HepG2 (cell line): Measurements from ENCODE around the gene PDZD2. TPM values are rescaled to one million over a fixed set of nuclear protein-coding genes. Genes with fewer than 3 reads are reported as not detected.

Experiments
- ATAC-seq: fragments of 200-7000 bp; cut with Tn5 transposase; 3 replicates; pipeline ENCODE4 v1.9.1; 2020; ENCODE audit warnings: mild to moderate bottlenecking, moderate library complexity
- BruUV-seq: library from RNA; stranded (reverse); fragments of 400-500 nt; replicated peaks from 2 replicates; lab custom pipeline; 2021; lab: Mats Ljungman, UMichigan
- CTCF ChIA-PET: fragments of 300-600 bp; formaldehyde crosslinking; extraction: SDS; loops from one replicate; lab custom pipeline; 2021; ENCODE audit warnings: low total read pairs, inconsistent platforms, low intra/inter-chr PET ratio; lab: Yijun Ruan, JAX
- POLR2A ChIA-PET: fragments of 350-600 bp; sonication (Branson Sonifier 250); formaldehyde crosslinking; loops from one replicate; lab custom pipeline; 2020; ENCODE audit warnings: antibody characterized with exemption, inconsistent platforms; lab: Yijun Ruan, JAX
- DNase-seq: peaks from one replicate; pipeline ENCODE4 v3.0.0-alpha.2; 2015; ENCODE audit warnings: low spot score
- FAIRE-seq: peaks from 3 replicates; lab custom pipeline; 2011; peaks lifted over from hg19 to GRCh38; lab: Jason Lieb, UNC
- H2AFZ ChIP-seq: one replicate; pipeline ENCODE4 v1.6.1; 2011; ENCODE audit warnings: low read length, inconsistent platforms
- H3K27ac ChIP-seq: fragments of 300-600 bp; 3 replicates; pipeline ENCODE4 v1.8.0; 2011; ENCODE audit warnings: mixed run types, mild to moderate bottlenecking, mixed read lengths, low read length, inconsistent platforms; ENCODE audit not compliant: insufficient read depth; ENCODE audit errors: extremely low read length
- H3K27me3 ChIP-seq, 2 experiments: fragments of 200-600 bp in 1 of 2; 2 replicates in 1 of 2; 3 replicates in 1 of 2; pipeline versions ENCODE4 v1.6.0 to v1.8.0; 2011; ENCODE audit warnings: low read length in 2 of 2, mild to moderate bottlenecking in 2 of 2, moderate library complexity in 2 of 2, inconsistent platforms in 1 of 2; ENCODE audit not compliant: insufficient read depth in 2 of 2, control insufficient read depth in 1 of 2
- H3K36me3 ChIP-seq, 2 experiments: fragments of 200-600 bp in 1 of 2; replicated peaks in 1 of 2; 2 replicates in 1 of 2; 3 replicates in 1 of 2; pipeline versions ENCODE4 v1.5.1 to v1.8.0; 2011; ENCODE audit warnings: low read length in 2 of 2, inconsistent platforms in 1 of 2; ENCODE audit not compliant: insufficient read depth in 2 of 2, control insufficient read depth in 1 of 2
- H3K4me1 ChIP-seq: 2 replicates; pipeline ENCODE4 v1.5.1; 2012; ENCODE audit warnings: low read length, inconsistent platforms; ENCODE audit not compliant: insufficient read depth
- H3K4me2 ChIP-seq: 2 replicates; pipeline ENCODE4 v1.6.0; 2011; ENCODE audit warnings: low read depth, low read length, inconsistent platforms
- H3K4me3 ChIP-seq, 3 experiments: fragments of 200-600 bp in 1 of 3; sonication (generic), shearing (Covaris generic) in 1 of 3; replicated peaks in 1 of 3; 2 replicates each; pipeline ENCODE4 v1.5.1; 2011 to 2016; ENCODE audit warnings: low read length in 3 of 3, inconsistent platforms in 2 of 3, low read depth in 2 of 3, mild to moderate bottlenecking in 2 of 3, control low read depth in 1 of 3, mixed read lengths in 1 of 3; ENCODE audit not compliant: insufficient read depth in 1 of 3
- H3K79me2 ChIP-seq: one replicate; pipeline ENCODE4 v1.6.1; 2011; ENCODE audit warnings: low read length, inconsistent platforms; ENCODE audit not compliant: insufficient read depth
- H3K9ac ChIP-seq: 2 replicates; pipeline ENCODE4 v1.6.0; 2011; ENCODE audit warnings: mild to moderate bottlenecking, low read depth, low read length, inconsistent platforms; ENCODE audit not compliant: insufficient read depth
- H3K9me3 ChIP-seq: 2 replicates; pipeline ENCODE4 v1.5.1; 2012; ENCODE audit warnings: mild to moderate bottlenecking, low read length
- H4K20me1 ChIP-seq: 2 replicates; pipeline ENCODE4 v1.6.0; 2011; ENCODE audit warnings: inconsistent platforms, mild to moderate bottlenecking, low read length, moderate library complexity; ENCODE audit not compliant: insufficient read depth
- ATAD3A ChIP-seq: sonication (generic); formaldehyde crosslinking; IDR thresholded peaks from 2 replicates; pipeline ENCODE4 v1.4.0; 2020; ENCODE audit warnings: missing genetic modification reagents
- CREB1 ChIP-seq, 2 experiments: fragments of 450-650 bp in 1 of 2; IDR thresholded peaks; 2 replicates each; pipeline ENCODE4 v1.6.1; 2016 to 2017; ENCODE audit warnings: control low read depth in 1 of 2, mild to moderate bottlenecking in 1 of 2, missing compliant biosample characterization in 1 of 2, missing genetic modification characterization in 1 of 2
- GFI1 ChIP-seq: sonication (generic); formaldehyde crosslinking; IDR thresholded peaks from 2 replicates; pipeline ENCODE4 v1.5.0; 2020; ENCODE audit warnings: missing genetic modification reagents, mild to moderate bottlenecking, borderline replicate concordance
- IRX3 ChIP-seq: sonication (generic); formaldehyde crosslinking; IDR thresholded peaks from 2 replicates; pipeline ENCODE4 v1.8.1; 2023; ENCODE audit warnings: mild to moderate bottlenecking, low read depth, missing genetic modification reagents, borderline replicate concordance
- NFKB2 ChIP-seq: sonication (generic); formaldehyde crosslinking; IDR thresholded peaks from 2 replicates; pipeline ENCODE4 v1.4.0; 2020; ENCODE audit warnings: missing genetic modification reagents, borderline replicate concordance
- PHF21A ChIP-seq: sonication (generic); formaldehyde crosslinking; IDR thresholded peaks from 2 replicates; pipeline ENCODE4 v1.5.0; 2020; ENCODE audit warnings: mild to moderate bottlenecking, missing genetic modification reagents
- REXO4 ChIP-seq: sonication (generic); formaldehyde crosslinking; IDR thresholded peaks from 2 replicates; pipeline ENCODE4 v1.8.0; 2022; ENCODE audit warnings: missing genetic modification reagents, mild to moderate bottlenecking, borderline replicate concordance
- RXRB ChIP-seq: IDR thresholded peaks from 2 replicates; pipeline ENCODE4 v1.6.1; 2016; ENCODE audit warnings: borderline replicate concordance, missing genetic modification reagents, missing compliant biosample characterization
- TOE1 ChIP-seq: sonication (generic); formaldehyde crosslinking; IDR thresholded peaks from 2 replicates; pipeline ENCODE4 v1.4.0; 2020; ENCODE audit warnings: mild to moderate bottlenecking, missing genetic modification reagents
- TOPORS ChIP-seq: sonication (generic); formaldehyde crosslinking; IDR thresholded peaks from 2 replicates; pipeline ENCODE4 v1.8.0; 2023; ENCODE audit warnings: mild to moderate bottlenecking, missing genetic modification reagents
- ZFP36L2 ChIP-seq: sonication (generic); formaldehyde crosslinking; IDR thresholded peaks from 2 replicates; pipeline ENCODE4 v1.4.0; 2020; ENCODE audit warnings: missing genetic modification reagents
- ZMYM2 ChIP-seq: sonication (generic); formaldehyde crosslinking; IDR thresholded peaks from 2 replicates; pipeline ENCODE4 v1.8.0; 2022; ENCODE audit warnings: mild to moderate bottlenecking, missing genetic modification reagents
- ZNF230 ChIP-seq: sonication (generic); formaldehyde crosslinking; IDR thresholded peaks from 2 replicates; pipeline ENCODE4 v1.4.0; 2020; ENCODE audit warnings: mild to moderate bottlenecking, missing genetic modification reagents
- ZNF24 ChIP-seq: fragments of 450-650 bp; IDR thresholded peaks from 2 replicates; pipeline ENCODE4 v1.6.1; 2017; ENCODE audit warnings: antibody characterized with exemption, mild to moderate bottlenecking
- ZNF256 ChIP-seq: sonication (generic); formaldehyde crosslinking; conservative IDR thresholded peaks from 2 replicates; pipeline ENCODE4 v1.4.0; 2020; ENCODE audit warnings: missing genetic modification reagents
- ZNF652 ChIP-seq: IDR thresholded peaks from 2 replicates; pipeline ENCODE4 v1.6.1; 2016; ENCODE audit warnings: low read depth, borderline replicate concordance
- ZNF792 ChIP-seq: IDR thresholded peaks from 2 replicates; pipeline ENCODE4 v1.6.1; 2016
- ZNF83 ChIP-seq: sonication (generic); formaldehyde crosslinking; IDR thresholded peaks from 2 replicates; pipeline ENCODE4 v1.4.0; 2020; ENCODE audit warnings: missing genetic modification reagents, mild to moderate bottlenecking, borderline replicate concordance
- WGBS: methylation state at CpG from one replicate; pipeline ENCODE4 v1.1.6; 2017; ENCODE audit warnings: low lambda C conversion rate; 5-methylcytosine and 5-hydroxymethylcytosine counted together
- in situ Hi-C: cut with HindIII; loops from 2 replicates; pipeline ENCODE4 v1.10.0; 2017; ENCODE audit warnings: low pct_unique_long_range_greater_than_20kb; ENCODE audit not compliant: extremely low pct_ligation_motif_present
- intact Hi-C: fragments of 100-400 bp; cut with micrococcal nuclease; formaldehyde crosslinking; loops from one replicate; pipeline ENCODE4 v1.10.0; 2022; ENCODE audit not compliant: unreplicated experiment
- polyA plus RNA-seq, 8 experiments: library from polyadenylated mRNA; depleted of rRNA in 3 of 8; stranded (reverse) in 7 of 8; unstranded in 1 of 8; fragments of >200 nt; fragmentation: Illumina TruSeq in 4 of 8; extraction: Trizol in 4 of 8; gene quantifications; 2 replicates each; pipeline versions ENCODE4 v1.2.1 to v1.2.3, GENCODE V29; 2011 to 2016; ENCODE audit warnings: low read depth in 4 of 8, missing spikeins in 1 of 8, mixed read lengths in 1 of 8; ENCODE audit not compliant: insufficient read depth in 1 of 8
- total RNA-seq, 5 experiments: library from RNA; depleted of rRNA; stranded (reverse); fragments of >200 nt; fragmentation: Illumina TruSeq; extraction: Trizol; gene quantifications; 2 replicates each; pipeline ENCODE4 v1.2.3, GENCODE V29; 2016; ENCODE audit warnings: low read depth in 1 of 5
- TF ChIP-seq, protein P1 (sequence below): IDR thresholded peaks from 2 replicates; pipeline ENCODE4 v1.4.0; 2020; ENCODE audit warnings: mild to moderate bottlenecking, missing genetic modification reagents
- TF ChIP-seq, protein P2 (sequence below): IDR thresholded peaks from 2 replicates; pipeline ENCODE4 v1.6.1; 2016; ENCODE audit warnings: mild to moderate bottlenecking

Gene PDZD2
- total and polyA plus RNA-seq, 2 of the 13 experiments (the other 11 are each of a cell fraction or from before 2014, with no cell fraction given): 0.04 TPM; not detected in 1

DNA sequence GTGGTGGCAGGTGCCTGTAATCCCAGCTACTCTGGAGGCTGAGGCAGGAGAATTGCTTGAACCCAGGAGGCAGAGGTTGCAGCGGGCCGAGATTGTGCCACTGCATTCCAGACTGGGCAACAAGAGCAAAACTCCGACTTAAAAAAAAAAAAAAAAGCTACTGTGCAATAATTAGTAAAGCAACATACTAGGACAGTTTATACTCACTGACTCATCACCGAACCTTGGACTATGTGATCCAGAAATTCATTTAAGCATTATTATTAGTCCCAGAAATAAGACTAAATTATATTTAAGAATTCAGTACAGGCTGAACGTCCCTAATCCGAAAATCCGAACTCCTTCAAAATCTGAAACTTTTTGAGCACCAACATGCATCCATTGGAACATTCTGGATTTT is 497.4 kb downstream of the PDZD2 start:
- no peaks in the 10 kb centered on the region; the same call in 1 of the 2 replicates for H3K4me1 ChIP-seq
- FAIRE-seq: no peak
- ATAC-seq: no peak; the same call in 2 of the 3 replicates
- H3K36me3 ChIP-seq: peaks cover 10 to 61% of the 10 kb centered on the region in 2 experiments
- H3K79me2 ChIP-seq: peaks cover 50% of the 10 kb centered on the region
- ChIA-PET POLR2A (no interaction called here), CTCF (no interaction called here)
- intact Hi-C loops (no loop called here), in situ Hi-C loops (no loop called here)
- H4K20me1 ChIP-seq: peaks cover 4% of the 10 kb centered on the region; the same call in 1 of the 2 replicates
- peak; percentile 19 for DNase-seq
- no peak overlapping the region for H3K27ac ChIP-seq
- no peaks in the 10 kb centered on the region for H3K9me3 ChIP-seq
- 81% methylated on average over 7 of the region's 7 CpGs for WGBS
- no peak overlapping the region for H2AFZ ChIP-seq
- no peak overlapping the region for H3K9ac ChIP-seq
- BruUV-seq: no TSS peak
- H3K27me3 ChIP-seq: no peaks in the 10 kb centered on the region
- no peak overlapping the region for H3K4me3 ChIP-seq
- no peak overlapping the region for H3K4me2 ChIP-seq
- TF ChIP-seq PHF21A (no peak), GFI1 (CRISPR knock-in tag) (no peak), CREB1 (IDR thresholded peaks at IDR 0.05) (no peak), CREB1 (CRISPR knock-in tag; IDR thresholded peaks at IDR 0.05) (no peak), IRX3 (no peak), NFKB2 (CRISPR knock-in tag) (no peak), ZFP36L2 (CRISPR knock-in tag) (no peak), ATAD3A (CRISPR knock-in tag) (no peak), TOPORS (no peak), ZNF83 (CRISPR knock-in tag) (no peak), ZNF230 (CRISPR knock-in tag) (no peak), ZNF256 (CRISPR knock-in tag) (no peak), REXO4 (no peak), ZMYM2 (CRISPR knock-in tag) (no peak), ZNF652 (no peak), ZNF792 (no peak), ZNF24 (no peak), TOE1 (CRISPR knock-in tag) (no peak), RXRB (CRISPR knock-in tag) (no peak)
- TF ChIP-seq, protein P1, sequence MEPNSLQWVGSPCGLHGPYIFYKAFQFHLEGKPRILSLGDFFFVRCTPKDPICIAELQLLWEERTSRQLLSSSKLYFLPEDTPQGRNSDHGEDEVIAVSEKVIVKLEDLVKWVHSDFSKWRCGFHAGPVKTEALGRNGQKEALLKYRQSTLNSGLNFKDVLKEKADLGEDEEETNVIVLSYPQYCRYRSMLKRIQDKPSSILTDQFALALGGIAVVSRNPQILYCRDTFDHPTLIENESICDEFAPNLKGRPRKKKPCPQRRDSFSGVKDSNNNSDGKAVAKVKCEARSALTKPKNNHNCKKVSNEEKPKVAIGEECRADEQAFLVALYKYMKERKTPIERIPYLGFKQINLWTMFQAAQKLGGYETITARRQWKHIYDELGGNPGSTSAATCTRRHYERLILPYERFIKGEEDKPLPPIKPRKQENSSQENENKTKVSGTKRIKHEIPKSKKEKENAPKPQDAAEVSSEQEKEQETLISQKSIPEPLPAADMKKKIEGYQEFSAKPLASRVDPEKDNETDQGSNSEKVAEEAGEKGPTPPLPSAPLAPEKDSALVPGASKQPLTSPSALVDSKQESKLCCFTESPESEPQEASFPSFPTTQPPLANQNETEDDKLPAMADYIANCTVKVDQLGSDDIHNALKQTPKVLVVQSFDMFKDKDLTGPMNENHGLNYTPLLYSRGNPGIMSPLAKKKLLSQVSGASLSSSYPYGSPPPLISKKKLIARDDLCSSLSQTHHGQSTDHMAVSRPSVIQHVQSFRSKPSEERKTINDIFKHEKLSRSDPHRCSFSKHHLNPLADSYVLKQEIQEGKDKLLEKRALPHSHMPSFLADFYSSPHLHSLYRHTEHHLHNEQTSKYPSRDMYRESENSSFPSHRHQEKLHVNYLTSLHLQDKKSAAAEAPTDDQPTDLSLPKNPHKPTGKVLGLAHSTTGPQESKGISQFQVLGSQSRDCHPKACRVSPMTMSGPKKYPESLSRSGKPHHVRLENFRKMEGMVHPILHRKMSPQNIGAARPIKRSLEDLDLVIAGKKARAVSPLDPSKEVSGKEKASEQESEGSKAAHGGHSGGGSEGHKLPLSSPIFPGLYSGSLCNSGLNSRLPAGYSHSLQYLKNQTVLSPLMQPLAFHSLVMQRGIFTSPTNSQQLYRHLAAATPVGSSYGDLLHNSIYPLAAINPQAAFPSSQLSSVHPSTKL (CRISPR knock-in tag): no peak
- TF ChIP-seq, protein P2, sequence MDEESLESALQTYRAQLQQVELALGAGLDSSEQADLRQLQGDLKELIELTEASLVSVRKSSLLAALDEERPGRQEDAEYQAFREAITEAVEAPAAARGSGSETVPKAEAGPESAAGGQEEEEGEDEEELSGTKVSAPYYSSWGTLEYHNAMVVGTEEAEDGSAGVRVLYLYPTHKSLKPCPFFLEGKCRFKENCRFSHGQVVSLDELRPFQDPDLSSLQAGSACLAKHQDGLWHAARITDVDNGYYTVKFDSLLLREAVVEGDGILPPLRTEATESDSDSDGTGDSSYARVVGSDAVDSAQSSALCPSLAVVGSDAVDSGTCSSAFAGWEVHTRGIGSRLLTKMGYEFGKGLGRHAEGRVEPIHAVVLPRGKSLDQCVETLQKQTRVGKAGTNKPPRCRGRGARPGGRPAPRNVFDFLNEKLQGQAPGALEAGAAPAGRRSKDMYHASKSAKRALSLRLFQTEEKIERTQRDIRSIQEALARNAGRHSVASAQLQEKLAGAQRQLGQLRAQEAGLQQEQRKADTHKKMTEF (CRISPR knock-in tag): no peak
